GM18867 (cell line): ENCODE results near the gene ETFA.

ENCODE experiments used
- ATAC-seq: cut with Tn5 transposase; IDR thresholded peaks from one replicate; pipeline ENCODE4 v1.9.1; 2021; ENCODE audit warnings: mild to moderate bottlenecking, moderate library complexity; ENCODE audit not compliant: unreplicated experiment

ETFA gene

DNA sequence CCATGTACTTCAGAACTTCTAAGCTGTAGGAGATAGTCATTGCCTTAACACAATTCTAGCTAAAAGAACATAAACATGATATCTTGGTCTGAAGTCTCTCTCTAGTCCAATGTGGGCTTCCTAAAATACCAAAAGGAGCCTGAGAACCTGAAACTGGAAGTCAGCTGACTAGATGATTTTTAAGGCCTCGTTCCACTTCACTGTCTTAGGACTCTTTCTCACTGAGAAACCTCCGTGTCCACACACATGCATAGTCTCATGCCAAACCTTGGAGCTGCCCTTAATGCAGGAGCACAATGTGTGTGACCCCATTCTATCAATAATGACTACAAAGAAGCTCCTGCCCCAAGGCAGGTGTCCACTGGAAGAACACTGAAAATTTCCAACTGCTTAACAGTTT, 87.7 kb downstream of the ETFA start:
- ATAC-seq, result no peak

- no peak for ATAC-seq
These were observed 89.1 kb downstream of the ETFA start for GRCh38 chr15:76222159-76222558.

- no peak for ATAC-seq
These were observed 90.0 kb downstream of the ETFA start for GRCh38 chr15:76221085-76221767.

DNA sequence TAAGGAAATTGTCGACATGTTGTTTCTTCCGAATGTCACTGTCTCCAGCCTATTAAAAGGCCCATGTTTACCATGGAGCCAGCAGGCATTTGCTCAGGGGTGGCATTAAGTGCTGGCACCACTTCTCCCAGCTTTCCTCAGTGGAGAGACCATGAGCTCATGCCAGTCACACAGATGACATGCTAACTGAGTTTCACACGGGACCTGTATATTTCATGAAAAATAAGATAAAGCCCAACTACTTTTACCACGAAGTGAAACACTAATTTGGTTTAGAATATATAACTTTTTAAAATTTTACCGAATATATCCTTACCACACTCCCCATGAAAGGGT, 93.4 kb downstream of the ETFA start:
- ATAC-seq, result no peak

GRCh38 chr15:76217029-76217881, 94.0 kb downstream of the ETFA start:
- no peak for ATAC-seq

GRCh38 chr15:76215634-76216033, 95.6 kb downstream of the ETFA start:
- ATAC-seq, result no peak

DNA sequence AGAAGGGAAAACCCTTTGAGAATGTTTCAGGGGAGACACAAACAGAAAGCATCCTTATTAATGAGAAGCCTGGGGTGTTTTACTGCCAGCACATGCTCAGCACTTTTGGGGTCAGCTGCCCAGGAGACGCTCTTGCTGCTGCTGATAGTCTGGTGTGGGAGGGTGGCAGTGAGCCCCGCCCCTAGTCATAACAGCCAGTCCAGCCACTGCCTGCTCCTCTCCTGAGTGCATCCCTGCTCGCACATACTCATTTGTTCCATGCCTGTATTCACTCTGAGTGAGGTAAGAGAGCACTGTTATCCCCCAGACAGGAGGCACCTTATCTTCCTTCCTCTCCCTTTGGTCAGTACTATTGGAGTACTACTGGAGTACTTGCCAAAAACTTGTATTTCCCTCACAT, 101.3 kb downstream of the ETFA start:
- ATAC-seq, result no peak

GRCh38 chr15:76209523-76209922, 101.7 kb downstream of the ETFA start:
- no peak for ATAC-seq

GRCh38 chr15:76208786-76209424, 102.4 kb downstream of the ETFA start:
- ATAC-seq, result no peak

- no peak for ATAC-seq
These were observed 103.0 kb downstream of the ETFA start for GRCh38 chr15:76208084-76208785.

- no peak for ATAC-seq
These were observed 104.8 kb downstream of the ETFA start for GRCh38 chr15:76206325-76206976.

DNA sequence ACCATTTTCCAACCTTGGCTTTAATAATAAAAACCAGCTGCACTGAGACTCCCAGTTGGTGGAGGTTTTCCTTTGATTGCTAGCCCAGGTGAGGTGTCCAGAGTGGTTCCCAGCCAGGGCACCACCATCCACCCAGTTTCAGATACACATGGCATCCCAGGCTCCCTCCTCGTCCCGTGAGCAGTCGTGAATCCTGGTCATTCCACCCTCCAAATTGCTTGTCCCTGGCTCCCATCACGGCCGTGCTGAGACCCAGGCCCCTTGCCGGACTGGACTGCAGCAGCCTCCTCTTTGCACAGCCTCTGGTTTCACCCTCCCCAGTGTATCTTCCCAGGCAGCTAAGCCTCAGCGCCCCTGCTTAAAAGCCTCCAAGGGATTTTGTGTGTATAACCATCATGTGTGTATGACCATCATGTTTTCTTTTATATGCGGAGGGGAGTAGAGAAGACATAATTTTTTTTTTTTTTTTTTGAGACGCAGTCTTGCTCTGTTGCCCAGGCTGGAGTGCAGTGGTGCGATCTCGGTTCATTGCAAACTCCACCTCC, 106.3 kb downstream of the ETFA start:
- ATAC-seq, result no peak

DNA sequence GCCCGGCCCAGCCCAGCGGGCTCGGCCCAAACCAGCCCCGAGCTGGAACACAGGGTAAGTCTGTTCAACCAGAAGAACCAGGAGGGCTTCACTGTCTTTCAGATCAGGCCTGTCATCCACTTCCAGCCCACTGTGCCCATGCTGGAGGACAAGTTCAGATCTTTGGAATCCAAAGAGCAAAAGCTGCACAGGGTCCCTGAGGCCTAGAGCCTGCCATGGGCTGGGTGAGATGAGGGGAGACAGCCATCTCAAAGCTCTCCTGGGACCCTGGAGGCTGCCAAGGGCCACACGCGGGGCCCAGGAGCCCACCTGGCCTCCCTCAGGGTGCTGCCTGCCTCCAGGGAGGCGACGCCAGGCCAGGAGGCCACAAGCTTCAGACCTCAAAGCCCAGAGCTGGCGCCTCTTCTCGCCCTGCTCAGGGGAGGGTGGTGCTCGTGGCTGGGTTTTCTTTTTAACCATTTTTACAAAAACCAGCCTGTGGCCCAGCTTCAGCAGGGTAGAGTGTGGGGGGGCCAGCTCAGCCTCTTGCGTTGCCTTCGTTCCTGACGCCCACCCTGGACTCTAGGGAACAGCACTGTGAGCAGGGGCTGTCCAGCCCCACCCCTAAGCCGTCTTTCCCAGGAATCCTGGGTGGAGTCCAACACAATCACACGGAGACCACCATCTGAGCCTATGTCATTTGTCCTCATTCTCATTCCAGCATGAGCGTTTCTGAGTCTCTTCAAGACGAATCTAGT, 107.0 kb downstream of the ETFA start:
- no peak for ATAC-seq

GRCh38 chr15:76203346-76204108, 107.7 kb downstream of the ETFA start:
- no peak for ATAC-seq

DNA sequence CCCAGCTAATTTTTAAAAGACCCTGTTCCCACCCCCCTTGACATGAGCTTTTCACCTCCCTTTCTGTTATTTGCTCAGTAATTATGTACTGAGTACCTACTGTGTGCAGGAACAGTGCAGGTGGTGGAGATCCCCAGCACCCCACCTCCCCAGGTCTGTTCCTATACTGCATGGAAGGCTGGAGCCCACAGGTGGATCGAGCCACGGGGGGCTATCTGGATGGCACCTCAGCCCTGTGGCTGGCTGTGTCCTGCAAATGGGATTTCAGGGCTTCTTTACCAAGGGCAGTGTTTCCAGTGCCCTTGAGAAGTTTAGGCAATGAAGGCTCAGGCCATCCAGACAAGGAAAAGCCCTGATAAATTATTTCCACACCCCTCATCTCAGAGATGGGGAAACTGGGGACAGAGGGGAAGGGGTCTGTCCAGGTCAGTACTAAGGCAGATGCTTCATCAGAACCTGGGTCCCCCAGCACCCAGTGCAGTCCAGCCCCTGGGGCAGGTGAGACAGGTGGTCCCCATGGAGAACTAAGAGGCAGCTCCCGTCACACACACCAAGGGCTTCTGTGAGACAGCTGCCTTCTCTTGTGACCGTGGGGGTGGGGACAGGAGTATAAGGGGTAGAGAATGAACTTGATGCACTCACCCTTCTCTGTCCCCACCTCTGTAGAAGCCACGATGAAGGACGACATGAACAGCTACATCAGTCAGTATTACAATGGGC, 109.6 kb downstream of the ETFA start:
- no peak for ATAC-seq

GRCh38 chr15:76200641-76201105, 110.6 kb downstream of the ETFA start:
- ATAC-seq, result no peak

DNA sequence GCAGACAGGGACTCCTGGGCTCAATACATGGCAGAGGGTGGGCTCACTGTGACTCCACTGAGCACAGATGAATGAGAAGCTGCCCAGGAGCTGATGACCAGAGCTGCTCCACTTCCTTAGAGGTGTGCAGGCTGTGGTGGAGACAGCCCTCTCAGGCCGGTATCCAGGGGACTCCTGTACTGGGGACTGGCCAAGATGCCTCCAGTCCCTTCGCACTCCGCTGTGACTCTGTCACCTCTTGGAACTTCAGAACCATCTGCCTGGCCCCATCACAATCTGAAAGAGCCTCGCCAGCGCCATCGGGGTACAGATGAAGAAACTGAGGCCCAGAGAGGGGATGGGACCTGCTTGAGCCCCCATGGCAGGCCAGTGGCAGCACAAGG, 111.2 kb downstream of the ETFA start:
- ATAC-seq, result no peak
